GM11168 (cell line): ENCODE measurements around the gene ZKSCAN1.

Experiments
- in situ Hi-C: fragments of 300-500 bp; cut with MboI; formaldehyde crosslinking; loops from one replicate; pipeline ENCODE4 v1.12.0; 2022; ENCODE audit warnings: low sequenced_read_pairs; ENCODE audit not compliant: unreplicated experiment

ZKSCAN1 gene

DNA sequence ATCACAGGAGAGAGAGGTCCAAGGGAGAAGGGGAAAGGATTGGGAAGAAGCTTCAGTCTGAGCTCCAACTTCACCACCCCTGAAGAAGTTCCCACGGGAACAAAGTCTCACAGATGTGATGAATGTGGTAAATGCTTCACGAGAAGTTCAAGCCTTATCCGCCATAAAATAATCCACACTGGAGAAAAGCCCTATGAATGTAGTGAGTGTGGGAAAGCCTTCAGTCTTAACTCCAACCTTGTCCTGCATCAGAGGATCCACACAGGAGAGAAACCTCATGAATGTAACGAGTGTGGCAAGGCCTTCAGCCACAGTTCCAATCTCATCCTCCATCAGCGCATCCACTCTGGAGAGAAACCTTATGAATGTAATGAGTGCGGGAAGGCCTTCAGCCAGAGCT, 18.1 kb downstream of the ZKSCAN1 start:
- in situ Hi-C loops, result no loop called here

DNA sequence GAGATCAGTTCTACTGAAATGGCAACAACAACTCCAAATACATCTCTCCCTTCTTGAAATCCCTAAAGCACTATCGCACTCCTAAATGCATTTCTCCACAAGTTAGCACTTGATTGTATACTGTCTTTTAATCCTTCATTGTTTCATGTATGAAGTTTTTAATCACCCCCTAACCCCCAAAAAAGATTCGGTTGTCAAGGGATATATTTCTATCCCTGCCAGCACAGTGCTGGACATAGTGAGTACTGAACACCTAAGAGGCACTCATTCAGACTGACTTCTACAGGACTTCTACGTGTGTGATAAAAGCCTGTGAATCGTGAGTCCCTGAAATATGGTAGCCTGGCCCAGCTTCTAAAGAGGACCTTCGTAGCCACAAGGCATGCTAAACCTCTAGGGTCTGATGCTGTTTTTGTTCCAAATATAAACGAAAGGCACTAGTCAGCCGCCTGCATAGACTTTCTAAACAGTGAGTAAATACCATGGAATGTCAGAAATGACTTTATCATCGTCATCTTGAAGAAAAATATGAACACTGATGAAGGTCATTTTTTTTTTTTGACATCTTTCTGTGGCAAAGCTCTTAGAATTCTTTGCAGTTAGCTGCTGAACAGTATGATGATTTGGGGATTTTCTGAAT, 19.6 kb downstream of the ZKSCAN1 start:
- in situ Hi-C loops, result no loop called here

GRCh38 chr7:100035876-100036275, 20.5 kb downstream of the ZKSCAN1 start:
- in situ Hi-C loops, result no loop called here

- in situ Hi-C loops, result no loop called here
Observed at GRCh38 chr7:100038326-100038725, 22.9 kb downstream of the ZKSCAN1 start.

DNA sequence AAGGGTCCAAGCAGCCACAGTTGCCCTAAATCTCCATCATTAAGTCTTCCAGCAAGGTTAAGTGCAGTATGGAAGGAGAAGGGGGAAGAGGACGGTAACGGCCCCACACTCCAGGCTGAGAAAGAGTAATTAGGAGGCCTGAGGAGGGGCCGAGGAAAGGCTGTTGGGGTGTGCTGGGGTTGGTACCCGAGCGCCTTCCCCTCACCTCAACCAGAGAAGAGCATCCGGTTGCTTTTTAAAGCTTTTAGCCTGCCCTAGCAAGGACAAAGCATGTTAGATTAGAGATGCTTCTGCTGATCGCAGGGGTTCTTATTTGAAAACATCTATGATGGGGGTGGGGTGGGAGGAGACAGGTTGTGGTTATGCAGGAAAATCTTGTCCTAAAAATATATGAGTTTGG, 25.2 kb downstream of the ZKSCAN1 start:
- in situ Hi-C loops, result no loop called here

- in situ Hi-C loops, result no loop called here
Observed at GRCh38 chr7:100044718-100045117, 29.3 kb downstream of the ZKSCAN1 start.

DNA sequence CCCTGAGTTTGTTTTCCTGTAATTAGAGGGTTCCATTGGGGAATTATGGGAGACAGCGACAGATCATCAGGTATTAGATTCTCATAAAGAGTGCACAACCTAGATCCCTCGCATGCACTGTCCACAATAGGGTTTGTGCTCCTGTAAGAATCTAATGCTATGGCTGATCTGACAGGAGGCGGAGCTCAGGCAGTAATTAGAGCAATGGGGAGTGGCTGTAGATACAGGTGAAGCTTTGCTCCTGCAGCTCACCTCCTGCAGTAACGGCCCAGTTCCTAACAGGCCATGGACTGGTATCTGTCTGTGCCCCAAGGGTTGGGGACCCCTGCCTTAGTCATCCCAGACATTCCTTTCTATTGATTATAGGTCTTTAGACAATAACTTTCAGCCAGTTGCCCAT, 33.3 kb downstream of the ZKSCAN1 start:
- in situ Hi-C loops, result no loop called here

GRCh38 chr7:100049441-100050291, 34.3 kb downstream of the ZKSCAN1 start, which contains the start of gene ZSCAN21:
Gene ZSCAN21 (plus strand): TSS chr7:100049774. CDS start chr7:100057007, 7,233 bp downstream.
- in situ Hi-C loops, result no loop called here

DNA sequence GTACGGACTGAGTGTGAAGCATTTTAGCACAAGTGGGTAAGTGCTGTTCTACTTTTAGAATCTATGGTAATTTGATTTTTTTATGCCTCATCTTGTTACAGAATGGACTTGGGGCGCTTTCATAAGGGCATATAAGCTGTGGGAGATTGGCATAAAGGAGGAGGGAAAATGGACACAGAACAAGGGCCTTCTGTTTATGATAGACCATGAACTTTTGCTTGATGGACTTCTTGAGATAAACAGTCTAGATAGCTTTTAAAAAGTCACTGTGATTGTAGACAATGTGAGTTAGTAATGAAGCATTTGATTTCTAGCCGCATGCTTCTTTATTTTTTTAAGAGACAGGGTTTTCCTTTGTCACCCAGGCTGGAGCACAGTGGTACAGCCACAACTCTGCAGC, 36.2 kb downstream of the ZKSCAN1 start:
- in situ Hi-C loops, result no loop called here

DNA sequence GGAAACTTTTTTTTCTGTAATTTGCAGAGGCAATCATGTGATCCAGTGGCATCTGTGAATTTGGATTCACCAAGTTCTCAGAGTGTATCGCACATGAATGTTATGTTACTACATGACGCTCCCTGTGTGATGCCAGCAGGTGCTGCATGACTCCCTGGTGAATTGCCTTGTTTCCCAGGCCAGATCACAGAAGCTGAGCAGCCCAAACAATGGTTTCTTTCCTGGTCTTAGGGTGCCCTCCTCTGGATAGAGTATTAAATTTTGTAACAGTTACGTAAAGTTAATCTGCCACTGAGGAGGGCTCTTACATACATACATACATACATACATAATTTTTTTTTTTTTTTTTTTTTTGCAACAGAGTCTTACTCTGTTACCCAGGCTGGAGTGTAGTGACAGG, 37.8 kb downstream of the ZKSCAN1 start:
- in situ Hi-C loops, result no loop called here

- in situ Hi-C loops, result no loop called here
Observed at GRCh38 chr7:100057006-100057405, 41.6 kb downstream of the ZKSCAN1 start.

GRCh38 chr7:100059251-100059739, 43.9 kb downstream of the ZKSCAN1 start:
- in situ Hi-C loops, result no loop called here

GRCh38 chr7:100061518-100062193, 46.3 kb downstream of the ZKSCAN1 start:
- in situ Hi-C loops, result no loop called here

GRCh38 chr7:100063376-100063775, 48.0 kb downstream of the ZKSCAN1 start:
- in situ Hi-C loops, result no loop called here

- in situ Hi-C loops, result no loop called here
Observed at GRCh38 chr7:100064162-100064561, 48.8 kb downstream of the ZKSCAN1 start.

- in situ Hi-C loops, result no loop called here
Observed at GRCh38 chr7:100065452-100066186, 50.2 kb downstream of the ZKSCAN1 start.

DNA sequence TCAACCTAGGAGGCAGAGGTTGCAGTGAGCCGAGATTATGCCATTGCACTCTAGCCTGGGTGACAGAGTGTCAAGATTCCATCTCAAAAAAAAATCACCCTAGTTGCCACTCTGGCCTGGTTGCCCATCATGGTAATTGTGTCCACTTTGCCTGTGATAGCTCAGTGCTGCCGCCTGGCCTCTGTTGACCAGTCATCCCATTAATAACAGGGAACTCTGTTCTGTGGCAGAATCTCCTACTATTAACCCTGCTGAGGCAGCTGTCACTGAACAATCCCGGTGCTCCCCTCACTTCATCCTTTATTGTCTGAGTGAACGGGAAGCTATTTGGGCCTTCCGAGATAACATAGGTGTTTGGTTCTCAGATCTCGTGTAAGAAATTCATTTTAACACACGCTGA, 51.6 kb downstream of the ZKSCAN1 start:
- in situ Hi-C loops, result no loop called here

- in situ Hi-C loops, result no loop called here
Observed at GRCh38 chr7:100069991-100070390, 54.6 kb downstream of the ZKSCAN1 start.

GRCh38 chr7:100071018-100071723, 55.8 kb downstream of the ZKSCAN1 start:
- in situ Hi-C loops, result no loop called here

- in situ Hi-C loops, result no loop called here
Observed at GRCh38 chr7:100072462-100072861, 57.1 kb downstream of the ZKSCAN1 start.
